GM06990 (cell line): ENCODE data around the gene LAMA3.

Experiments
- DNase-seq: peaks from one replicate; pipeline ENCODE4 v3.0.0-alpha.2; 2011; ENCODE audit not compliant: insufficient read length; ENCODE audit errors: extremely low read depth
- H3K27me3 ChIP-seq: replicated peaks from 2 replicates; pipeline ENCODE4 v1.6.0; 2011; ENCODE audit warnings: low read length; ENCODE audit not compliant: control insufficient read depth, insufficient read depth
- H3K36me3 ChIP-seq: 2 replicates; pipeline ENCODE4 v1.5.1; 2011; ENCODE audit warnings: low read length; ENCODE audit not compliant: control insufficient read depth, insufficient read depth
- H3K4me3 ChIP-seq: replicated peaks from 2 replicates; pipeline ENCODE4 v1.5.1; 2011; ENCODE audit warnings: low read depth, mild to moderate bottlenecking, control low read depth, low read length
- TF ChIP-seq, protein P1 (sequence below): IDR thresholded peaks from 2 replicates; pipeline ENCODE4 v1.5.1; 2011; ENCODE audit warnings: low read length, control low read depth, mild to moderate bottlenecking, inconsistent platforms; ENCODE audit not compliant: insufficient read depth, poor library complexity, severe bottlenecking

The LAMA3 gene

DNA sequence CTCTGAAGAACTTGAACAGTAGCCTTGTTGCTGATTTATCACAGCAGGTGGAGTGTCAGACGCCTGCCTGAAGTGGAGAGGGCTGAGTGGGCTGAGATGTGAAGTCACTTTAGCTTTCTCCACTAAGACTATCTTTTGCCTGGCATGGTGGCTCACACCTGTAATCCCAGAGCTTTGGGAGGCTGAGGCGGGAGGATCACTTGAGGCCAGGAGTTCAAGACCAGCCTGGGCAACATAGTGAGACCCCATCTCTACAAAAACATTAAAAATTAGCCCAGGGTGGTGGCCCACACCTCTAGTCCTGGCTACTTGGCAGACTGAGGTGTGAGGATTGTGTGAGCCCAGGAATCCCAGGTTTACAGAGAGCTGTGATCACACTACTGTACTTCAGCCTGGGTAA lies 264.7 kb downstream of the LAMA3 start:
- TF ChIP-seq, protein P1, sequence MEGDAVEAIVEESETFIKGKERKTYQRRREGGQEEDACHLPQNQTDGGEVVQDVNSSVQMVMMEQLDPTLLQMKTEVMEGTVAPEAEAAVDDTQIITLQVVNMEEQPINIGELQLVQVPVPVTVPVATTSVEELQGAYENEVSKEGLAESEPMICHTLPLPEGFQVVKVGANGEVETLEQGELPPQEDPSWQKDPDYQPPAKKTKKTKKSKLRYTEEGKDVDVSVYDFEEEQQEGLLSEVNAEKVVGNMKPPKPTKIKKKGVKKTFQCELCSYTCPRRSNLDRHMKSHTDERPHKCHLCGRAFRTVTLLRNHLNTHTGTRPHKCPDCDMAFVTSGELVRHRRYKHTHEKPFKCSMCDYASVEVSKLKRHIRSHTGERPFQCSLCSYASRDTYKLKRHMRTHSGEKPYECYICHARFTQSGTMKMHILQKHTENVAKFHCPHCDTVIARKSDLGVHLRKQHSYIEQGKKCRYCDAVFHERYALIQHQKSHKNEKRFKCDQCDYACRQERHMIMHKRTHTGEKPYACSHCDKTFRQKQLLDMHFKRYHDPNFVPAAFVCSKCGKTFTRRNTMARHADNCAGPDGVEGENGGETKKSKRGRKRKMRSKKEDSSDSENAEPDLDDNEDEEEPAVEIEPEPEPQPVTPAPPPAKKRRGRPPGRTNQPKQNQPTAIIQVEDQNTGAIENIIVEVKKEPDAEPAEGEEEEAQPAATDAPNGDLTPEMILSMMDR = no peak
- no peaks in the 10 kb centered on the region for H3K27me3 ChIP-seq
- no peak overlapping the region for H3K4me3 ChIP-seq
- H3K36me3 ChIP-seq = no peaks in the 10 kb centered on the region
- no peak for DNase-seq

GRCh38 chr18:23956483-23956882 lies 267.2 kb downstream of the LAMA3 start:
- Histone ChIP-seq H3K4me3 (no peak overlapping the region), H3K27me3 (no peaks in the 10 kb centered on the region), H3K36me3 (no peaks in the 10 kb centered on the region)
- TF ChIP-seq, protein P1 = no peak
- DNase-seq = no peak

- H3K36me3 ChIP-seq = no peaks in the 10 kb centered on the region
- TF ChIP-seq, protein P1 = no peak
- DNase-seq = no peak
- H3K27me3 ChIP-seq = no peaks in the 10 kb centered on the region
- no peak overlapping the region for H3K4me3 ChIP-seq
Measured at GRCh38 chr18:23958036-23958435, 268.8 kb downstream of the LAMA3 start.

GRCh38 chr18:23963443-23964165 lies 274.4 kb downstream of the LAMA3 start:
- H3K27me3 ChIP-seq = no peaks in the 10 kb centered on the region; the same call in 1 of the 2 replicates
- TF ChIP-seq, protein P1 = no peak
- no peaks in the 10 kb centered on the region for H3K36me3 ChIP-seq
- H3K4me3 ChIP-seq = no peak overlapping the region
- no peak for DNase-seq

DNA sequence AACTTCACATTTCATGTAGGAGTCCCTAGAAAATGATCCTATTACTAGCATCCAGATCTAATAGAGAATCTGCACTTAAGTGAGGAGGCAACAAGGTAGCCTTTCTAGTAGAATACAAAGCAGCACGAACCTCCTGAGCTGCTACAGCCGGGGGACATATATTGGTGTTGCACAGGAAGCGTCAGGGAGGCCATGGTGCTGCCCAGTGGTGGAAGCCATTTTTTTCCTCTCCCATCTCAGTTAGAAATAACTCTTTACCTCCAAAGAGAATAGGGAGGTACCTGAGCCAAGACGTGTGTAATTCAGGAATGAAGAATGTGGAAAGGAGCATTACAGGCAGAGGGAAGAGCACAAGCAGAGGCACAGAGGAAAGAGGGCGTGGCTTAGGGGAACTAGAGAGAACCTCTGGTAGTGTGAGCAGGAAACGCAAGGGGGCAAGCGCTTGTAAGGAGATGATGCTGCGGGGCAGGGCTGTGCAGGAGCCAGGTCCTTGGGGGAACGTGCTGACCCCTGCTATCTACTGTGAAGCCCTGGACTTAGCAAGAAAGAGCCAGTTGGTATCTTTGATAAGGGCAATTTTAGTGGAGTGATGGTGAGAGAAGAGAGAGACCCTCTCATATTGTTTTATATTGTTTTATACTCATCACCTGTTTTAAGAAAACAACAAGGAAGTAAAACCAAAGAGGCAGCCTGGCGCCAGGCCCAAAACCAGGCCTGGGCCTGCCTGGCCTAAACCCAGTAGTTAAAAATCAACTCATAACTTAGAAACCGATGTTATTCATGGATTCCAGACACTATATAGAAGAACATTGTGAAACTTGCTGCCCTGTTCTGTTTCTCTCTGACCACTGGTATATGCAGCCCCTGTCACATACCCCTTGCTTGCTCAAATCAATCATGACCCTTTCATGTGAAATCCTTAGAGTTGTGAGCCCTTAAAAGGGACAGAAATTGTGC lies 275.3 kb downstream of the LAMA3 start:
- no peaks in the 10 kb centered on the region for H3K36me3 ChIP-seq
- H3K27me3 ChIP-seq = no peaks in the 10 kb centered on the region; the same call in 1 of the 2 replicates
- TF ChIP-seq, protein P1 = no peak
- DNase-seq = no peak
- no peak overlapping the region for H3K4me3 ChIP-seq
